Esophagus squamous epithelium (tissue), 5 donors: ENCODE results near the gene CDK5RAP2. TPM values are rescaled to one million over a fixed set of nuclear protein-coding genes. Genes with fewer than 3 reads are reported as not detected.

Experiments used
- DNase-seq: peaks from one replicate; lab custom pipeline; 2025; lab: John Stamatoyannopoulos, UW
- H3K27ac ChIP-seq, 4 donors: fragments of 200-600 bp; sonication (generic); one replicate each; pipeline ENCODE4 v1.5.1; 2016 to 2019; ENCODE audit warnings: mild to moderate bottlenecking in 1 of 4
- H3K27me3 ChIP-seq, 4 donors: fragments of 200-600 bp; sonication (generic); 1 replicate in 3 of 4; 2 replicates in 1 of 4; pipeline versions ENCODE4 v1.5.1 to v1.6.0; 2017 to 2021; ENCODE audit warnings: antibody characterized with exemption in 1 of 4
- H3K36me3 ChIP-seq, 3 donors: fragments of 200-600 bp; sonication (generic); one replicate each; pipeline ENCODE4 v1.5.1; 2016 to 2019
- H3K4me1 ChIP-seq, 3 donors: fragments of 200-600 bp; sonication (generic); one replicate each; pipeline ENCODE4 v1.5.1; 2017 to 2019
- H3K4me3 ChIP-seq, 4 donors: fragments of 200-600 bp; sonication (generic); 1 replicate in 3 of 4; 2 replicates in 1 of 4; pipeline ENCODE4 v1.5.1; 2016 to 2019; ENCODE audit warnings: mild to moderate bottlenecking in 2 of 4, moderate library complexity in 1 of 4
- H3K9me3 ChIP-seq, 3 donors: fragments of 200-600 bp; sonication (generic); one replicate each; pipeline ENCODE4 v1.5.1; 2016 to 2019
- POLR2A ChIP-seq, 4 donors: fragments of 450-650 bp; IDR thresholded peaks; one replicate each; pipeline ENCODE4 v1.6.1; 2017; ENCODE audit warnings: antibody characterized with exemption in 4 of 4, mild to moderate bottlenecking in 4 of 4, moderate library complexity in 3 of 4
- WGBS, 2 donors: methylation state at CpG; one replicate each; pipeline ENCODE4 v1.1.5; 2018; 5-methylcytosine and 5-hydroxymethylcytosine counted together
- intact Hi-C: fragments of 100-400 bp; cut with DNase I; formaldehyde crosslinking; loops from one replicate; pipeline ENCODE4 v1.15.0; 2022
- total RNA-seq, 4 donors: library from RNA; depleted of rRNA; stranded (reverse); fragments of >200 nt; gene quantifications; one replicate each; pipeline ENCODE4 v1.1.0, GENCODE V29; 2016
- TF ChIP-seq, protein P1 (sequence below), 6 experiments: fragments of 450-650 bp in 4 of 6; fragments of 200-600 bp in 2 of 6; sonication (generic) in 2 of 6; IDR thresholded peaks; one replicate each; pipeline ENCODE4 v1.5.1; 2016 to 2019; ENCODE audit warnings: antibody characterized with exemption in 6 of 6, mild to moderate bottlenecking in 4 of 6, moderate library complexity in 4 of 6
- donor health status: DM: yes; HTN: yes; CAD: no.

The CDK5RAP2 gene
- total RNA-seq, 4 donors from 2014 or later: 23.2 to 41.2 (median 33.8) TPM

DNA sequence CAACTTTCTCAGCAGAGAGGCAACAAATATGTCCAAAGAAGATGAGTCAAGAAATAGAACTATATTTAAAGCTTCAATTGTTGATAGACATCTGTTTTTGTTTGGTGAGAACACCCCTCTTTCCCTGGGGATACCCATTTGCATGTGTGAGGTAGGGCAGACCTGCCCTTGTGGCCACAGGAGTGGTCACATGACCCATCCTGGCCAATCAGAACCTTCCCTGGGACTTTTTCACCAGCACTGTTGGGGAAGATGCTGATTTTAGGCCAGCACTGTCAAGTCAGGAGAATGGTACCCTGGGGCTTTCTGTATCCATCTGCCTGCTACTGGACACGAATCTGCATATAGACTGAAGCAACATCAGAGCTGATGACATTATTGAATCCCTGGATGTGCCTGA, 211.2 kb downstream of the CDK5RAP2 start:
- intact Hi-C loops: no loop called here
- Histone ChIP-seq H3K27me3 (no peaks in the 10 kb centered on the region), H3K36me3 (no peaks in the 10 kb centered on the region), H3K9me3 (no peaks in the 10 kb centered on the region), H3K4me1 (no peaks in the 10 kb centered on the region), H3K27ac (no peak overlapping the region), H3K4me3 (no peak overlapping the region)
- no peak for DNase-seq
- WGBS, 2 donors: 56 to 75% methylated on average over 1 of the region's 1 CpG
- TF ChIP-seq, protein P1, sequence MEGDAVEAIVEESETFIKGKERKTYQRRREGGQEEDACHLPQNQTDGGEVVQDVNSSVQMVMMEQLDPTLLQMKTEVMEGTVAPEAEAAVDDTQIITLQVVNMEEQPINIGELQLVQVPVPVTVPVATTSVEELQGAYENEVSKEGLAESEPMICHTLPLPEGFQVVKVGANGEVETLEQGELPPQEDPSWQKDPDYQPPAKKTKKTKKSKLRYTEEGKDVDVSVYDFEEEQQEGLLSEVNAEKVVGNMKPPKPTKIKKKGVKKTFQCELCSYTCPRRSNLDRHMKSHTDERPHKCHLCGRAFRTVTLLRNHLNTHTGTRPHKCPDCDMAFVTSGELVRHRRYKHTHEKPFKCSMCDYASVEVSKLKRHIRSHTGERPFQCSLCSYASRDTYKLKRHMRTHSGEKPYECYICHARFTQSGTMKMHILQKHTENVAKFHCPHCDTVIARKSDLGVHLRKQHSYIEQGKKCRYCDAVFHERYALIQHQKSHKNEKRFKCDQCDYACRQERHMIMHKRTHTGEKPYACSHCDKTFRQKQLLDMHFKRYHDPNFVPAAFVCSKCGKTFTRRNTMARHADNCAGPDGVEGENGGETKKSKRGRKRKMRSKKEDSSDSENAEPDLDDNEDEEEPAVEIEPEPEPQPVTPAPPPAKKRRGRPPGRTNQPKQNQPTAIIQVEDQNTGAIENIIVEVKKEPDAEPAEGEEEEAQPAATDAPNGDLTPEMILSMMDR (IDR thresholded peaks at IDR 0.05): no peak
- no peak for TF ChIP-seq POLR2A (IDR thresholded peaks at IDR 0.05)

- 40 to 48% methylated on average over 4 of the region's 4 CpGs for WGBS, 2 donors
- intact Hi-C loops: no loop called here
- no peak for DNase-seq
- Histone ChIP-seq H3K9me3 (no peaks in the 10 kb centered on the region), H3K4me1 (no peaks in the 10 kb centered on the region), H3K27me3 (no peaks in the 10 kb centered on the region), H3K27ac (no peak overlapping the region), H3K36me3 (no peaks in the 10 kb centered on the region), H3K4me3 (no peak overlapping the region)
- TF ChIP-seq, protein P1 (IDR thresholded peaks at IDR 0.05): no peak
- TF ChIP-seq POLR2A (IDR thresholded peaks at IDR 0.05): no peak
These were observed 213.3 kb downstream of the CDK5RAP2 start for GRCh38 chr9:120366644-120367019.

- WGBS, 2 donors: 47 to 83% methylated on average over 1 of the region's 1 CpG
- H3K4me3 ChIP-seq: no peak overlapping the region
- H3K27ac ChIP-seq: no peak overlapping the region
- H3K9me3 ChIP-seq: no peaks in the 10 kb centered on the region
- H3K36me3 ChIP-seq: no peaks in the 10 kb centered on the region
- H3K4me1 ChIP-seq: no peaks in the 10 kb centered on the region
- no peak for DNase-seq
- H3K27me3 ChIP-seq: no peaks in the 10 kb centered on the region
- intact Hi-C loops: no loop called here
- TF ChIP-seq, protein P1 (IDR thresholded peaks at IDR 0.05): no peak
- TF ChIP-seq POLR2A (IDR thresholded peaks at IDR 0.05): no peak
These were observed 214.6 kb downstream of the CDK5RAP2 start for GRCh38 chr9:120365386-120365785.

DNA sequence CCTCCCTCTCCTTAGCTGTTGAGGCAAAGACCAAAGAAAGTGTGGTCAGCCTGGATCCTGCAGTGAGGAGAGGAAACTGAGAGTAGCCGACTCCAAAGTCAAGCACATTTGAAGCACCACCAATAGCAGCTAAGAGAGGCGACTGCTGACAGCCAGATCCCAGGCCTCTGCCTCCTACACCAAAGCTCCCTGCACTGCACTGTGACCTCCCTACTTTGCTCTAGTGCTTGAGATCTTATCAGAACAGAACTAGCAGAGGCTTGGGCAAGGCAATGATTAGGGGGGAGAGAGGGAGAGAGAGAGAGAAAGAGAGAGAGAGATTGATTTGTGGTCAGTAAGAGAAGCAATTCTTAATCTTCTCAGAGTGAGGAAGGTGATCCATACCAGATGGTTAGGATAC, 216.3 kb downstream of the CDK5RAP2 start:
- TF ChIP-seq, protein P1 (IDR thresholded peaks at IDR 0.05): no peak
- TF ChIP-seq POLR2A (IDR thresholded peaks at IDR 0.05): no peak
- H3K36me3 ChIP-seq: no peaks in the 10 kb centered on the region
- 65 to 75% methylated on average over 1 to 2 of the region's 2 CpGs for WGBS, 2 donors
- DNase-seq: no peak
- intact Hi-C loops: no loop called here
- H3K27me3 ChIP-seq: no peaks in the 10 kb centered on the region
- H3K9me3 ChIP-seq: no peaks in the 10 kb centered on the region
- no peak overlapping the region for H3K27ac ChIP-seq
- H3K4me3 ChIP-seq: no peak overlapping the region
- no peaks in the 10 kb centered on the region for H3K4me1 ChIP-seq

DNA sequence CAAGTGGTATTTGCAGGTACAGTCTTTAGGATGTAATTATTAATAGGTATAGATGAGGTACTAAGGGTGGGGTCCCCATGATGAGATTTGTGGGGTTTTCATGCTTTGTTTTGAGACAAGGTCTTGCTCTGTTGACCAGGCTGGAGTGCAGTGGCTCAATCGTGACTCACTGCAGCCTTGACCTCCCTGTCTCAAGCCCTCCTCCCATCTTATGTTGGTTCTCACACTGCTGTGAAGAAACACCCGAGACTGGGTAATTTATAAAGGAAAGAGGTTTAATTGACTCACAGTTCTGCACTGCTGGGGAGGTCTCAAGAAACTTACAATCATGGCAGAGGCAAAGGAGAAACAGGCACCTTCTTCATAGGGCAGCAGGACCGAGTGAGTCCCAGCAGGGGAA, 217.5 kb downstream of the CDK5RAP2 start:
- intact Hi-C loops: no loop called here
- WGBS, 2 donors: 36 to 47% methylated on average over 3 of the region's 3 CpGs
- H3K27me3 ChIP-seq: no peaks in the 10 kb centered on the region

More for the DNA sequence above, 217.5 kb downstream of the CDK5RAP2 start:
- H3K9me3 ChIP-seq: no peaks in the 10 kb centered on the region
- no peaks in the 10 kb centered on the region for H3K4me1 ChIP-seq
- DNase-seq: no peak
- TF ChIP-seq, protein P1 (IDR thresholded peaks at IDR 0.05): no peak
- no peak for TF ChIP-seq POLR2A (IDR thresholded peaks at IDR 0.05)
- H3K27ac ChIP-seq: no peak overlapping the region
- no peak overlapping the region for H3K4me3 ChIP-seq
- no peaks in the 10 kb centered on the region for H3K36me3 ChIP-seq
